Measurements from ENCODE around the gene BRD1. TPM values are rescaled to one million over a fixed set of nuclear protein-coding genes. Genes with fewer than 3 reads are reported as not detected.

BRD1 gene
- total RNA-seq, 3 donors from 2014 or later, result 33.4 to 51.3 (median 48.4) TPM

DNA sequence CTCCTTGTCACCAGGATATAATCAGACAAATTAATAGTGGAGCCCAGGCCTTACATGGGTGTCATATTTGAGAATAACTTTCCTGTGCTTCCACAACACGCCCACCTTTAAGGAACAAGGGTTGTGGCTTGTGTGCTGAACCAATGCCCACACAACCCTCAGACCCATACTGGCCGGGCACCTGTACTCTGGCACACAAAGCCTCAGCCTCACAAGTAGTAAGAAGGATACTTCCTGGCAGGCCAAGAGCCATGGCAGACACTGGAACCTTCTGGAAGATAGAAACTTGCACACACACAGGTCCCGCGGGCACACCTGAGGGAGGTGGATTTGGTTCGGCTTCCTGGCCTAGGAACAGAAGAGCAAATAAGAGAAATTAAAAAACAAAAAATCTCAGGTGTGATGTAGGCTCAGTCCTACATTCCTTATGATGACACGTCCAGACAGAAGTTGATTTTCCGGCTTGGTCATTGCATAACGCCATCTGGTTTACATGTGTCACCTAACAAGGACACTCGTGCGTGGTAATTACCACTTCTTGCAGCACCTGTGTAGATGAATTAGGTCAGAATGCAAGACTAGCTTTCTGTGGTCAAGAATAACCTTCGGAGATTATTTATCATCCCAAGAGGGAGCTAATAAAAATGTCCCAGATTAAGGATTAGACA, 5.8 kb upstream of the BRD1 start:
- Histone ChIP-seq H3K36me3 (ENCODE audit: low read depth) (no peaks in the 10 kb centered on the region), H3K4me1 (ENCODE audit: low read depth) (no peaks in the 10 kb centered on the region), H3K4me3 (no peak overlapping the region), H3K9me3 (no peaks in the 10 kb centered on the region)
- DNase-seq (peak in 1 of 3 donors; percentile 12), ATAC-seq (peak; percentile 78)
- intact Hi-C loops (cut with DNase I, micrococcal nuclease), result no loop called here
- TF ChIP-seq, protein P1, sequence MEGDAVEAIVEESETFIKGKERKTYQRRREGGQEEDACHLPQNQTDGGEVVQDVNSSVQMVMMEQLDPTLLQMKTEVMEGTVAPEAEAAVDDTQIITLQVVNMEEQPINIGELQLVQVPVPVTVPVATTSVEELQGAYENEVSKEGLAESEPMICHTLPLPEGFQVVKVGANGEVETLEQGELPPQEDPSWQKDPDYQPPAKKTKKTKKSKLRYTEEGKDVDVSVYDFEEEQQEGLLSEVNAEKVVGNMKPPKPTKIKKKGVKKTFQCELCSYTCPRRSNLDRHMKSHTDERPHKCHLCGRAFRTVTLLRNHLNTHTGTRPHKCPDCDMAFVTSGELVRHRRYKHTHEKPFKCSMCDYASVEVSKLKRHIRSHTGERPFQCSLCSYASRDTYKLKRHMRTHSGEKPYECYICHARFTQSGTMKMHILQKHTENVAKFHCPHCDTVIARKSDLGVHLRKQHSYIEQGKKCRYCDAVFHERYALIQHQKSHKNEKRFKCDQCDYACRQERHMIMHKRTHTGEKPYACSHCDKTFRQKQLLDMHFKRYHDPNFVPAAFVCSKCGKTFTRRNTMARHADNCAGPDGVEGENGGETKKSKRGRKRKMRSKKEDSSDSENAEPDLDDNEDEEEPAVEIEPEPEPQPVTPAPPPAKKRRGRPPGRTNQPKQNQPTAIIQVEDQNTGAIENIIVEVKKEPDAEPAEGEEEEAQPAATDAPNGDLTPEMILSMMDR (IDR thresholded peaks at IDR 0.05), result no peak

DNA sequence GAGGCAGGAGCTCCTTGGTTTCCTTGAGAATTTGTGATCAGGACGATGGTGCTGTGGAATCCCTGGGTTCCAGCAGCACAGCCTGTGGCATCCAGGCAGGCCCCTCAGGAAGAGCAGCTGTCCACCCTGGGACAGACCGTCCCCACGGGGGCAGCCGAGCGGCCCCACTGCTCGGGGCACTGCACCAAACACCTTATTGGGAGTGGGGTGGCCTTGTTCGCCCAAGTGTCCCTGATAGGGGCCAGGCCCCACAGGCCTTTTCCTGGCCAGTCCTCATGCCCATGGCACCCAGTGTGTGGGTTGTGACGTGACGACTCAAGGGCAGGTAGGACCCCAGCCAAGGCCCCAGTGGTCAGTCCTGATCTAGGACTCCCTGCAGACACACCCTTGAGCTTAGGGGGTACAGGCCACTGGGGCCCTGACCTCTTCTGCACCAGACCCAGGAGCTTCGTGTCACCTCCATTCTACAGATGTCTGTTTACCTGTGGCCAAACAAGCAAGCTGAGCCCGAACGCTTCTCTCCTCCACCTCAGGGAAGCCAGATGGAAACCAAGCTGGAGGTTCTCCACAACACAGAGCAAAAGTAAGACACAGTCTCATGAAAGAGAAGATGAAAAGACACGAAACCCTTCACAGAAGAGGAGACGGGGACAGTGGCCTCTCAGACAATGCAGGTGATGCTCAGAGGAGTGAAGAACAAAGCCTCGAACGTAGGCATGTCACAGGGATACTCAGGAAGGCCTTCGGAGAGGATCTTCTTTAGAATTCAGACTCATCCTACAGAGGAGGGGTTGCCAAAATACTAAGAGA, 1.6 kb upstream of the BRD1 start:
- H3K9me3 ChIP-seq, result no peaks in the 10 kb centered on the region
- H3K4me1 ChIP-seq (ENCODE audit: low read depth), result peaks cover 20% of the 10 kb centered on the region
- H3K36me3 ChIP-seq (ENCODE audit: low read depth), result no peaks in the 10 kb centered on the region
- peak in 1 of 3 donors; percentile 22 for DNase-seq
- intact Hi-C loops (cut with DNase I, micrococcal nuclease), result no loop called here
- TF ChIP-seq, protein P1 (IDR thresholded peaks at IDR 0.05), result no peak
- ATAC-seq, result no peak
- no peak overlapping the region for H3K4me3 ChIP-seq

DNA sequence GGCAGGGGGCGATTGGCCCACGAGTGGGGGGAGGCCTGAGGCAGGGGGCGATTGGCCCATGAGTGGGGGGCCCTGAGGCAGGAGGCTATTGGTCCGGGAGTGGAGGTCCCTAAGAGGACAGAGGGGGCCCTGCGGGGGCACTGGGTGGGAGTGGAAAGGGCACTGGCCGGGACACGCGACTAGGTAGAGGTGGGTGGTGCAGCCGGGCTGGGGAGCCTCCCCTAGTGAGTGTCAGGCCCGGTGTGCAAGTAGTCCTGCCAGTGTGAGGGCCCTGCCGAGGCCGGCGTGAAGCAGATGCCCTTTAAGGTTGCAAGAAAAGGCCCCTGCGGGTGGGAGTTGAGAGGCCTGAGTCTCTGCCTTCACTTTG, 909 bp upstream of the BRD1 start:
- ATAC-seq (no peak), DNase-seq (peak in 1 of 3 donors; percentile 44)
- Histone ChIP-seq H3K4me1 (ENCODE audit: low read depth) (peaks cover 21% of the 10 kb centered on the region), H3K4me3 (no peak overlapping the region), H3K36me3 (ENCODE audit: low read depth) (peaks cover under 1% of the 10 kb centered on the region), H3K9me3 (no peaks in the 10 kb centered on the region)
- TF ChIP-seq, protein P1 (IDR thresholded peaks at IDR 0.05), result no peak
- intact Hi-C loops (cut with DNase I, micrococcal nuclease), result no loop called here

DNA sequence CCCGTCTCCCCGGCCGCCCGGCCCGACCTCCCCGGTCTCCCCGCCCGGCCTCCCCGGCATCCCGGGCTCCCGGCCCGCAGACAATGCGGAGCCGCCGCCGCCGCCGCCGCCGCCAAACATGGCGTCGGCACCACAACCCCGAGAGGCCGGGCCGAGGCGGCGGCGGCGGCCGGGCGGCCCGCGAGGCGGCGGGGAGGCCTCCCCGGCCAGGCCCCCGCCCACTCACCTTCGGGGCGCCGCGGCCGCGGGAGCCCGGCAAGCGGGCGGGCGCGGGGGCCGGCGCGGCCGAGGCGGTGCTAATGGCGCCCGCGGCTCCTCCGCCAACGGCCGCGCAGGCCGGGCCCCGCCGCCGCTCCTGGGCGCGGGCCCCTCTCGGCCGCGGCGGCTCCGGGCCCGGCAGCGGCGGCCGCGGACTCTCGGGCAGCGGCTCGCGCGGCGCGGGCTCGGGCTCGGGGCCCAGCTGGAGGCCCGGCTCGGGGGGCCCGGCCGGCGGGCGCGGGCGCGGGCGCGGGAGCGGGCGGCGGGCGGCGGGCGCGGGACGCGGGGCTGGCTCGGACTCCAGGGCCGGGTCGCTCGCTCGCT, 311 bp downstream of the BRD1 start:
- DNase-seq (no peak), ATAC-seq (peak; percentile 16)
- TF ChIP-seq, protein P1 (IDR thresholded peaks at IDR 0.05), result no peak
- intact Hi-C loops (cut with DNase I, micrococcal nuclease), result no loop called here
- Histone ChIP-seq H3K4me3 (peak overlapping the region; percentile 61), H3K36me3 (ENCODE audit: low read depth) (peaks cover 7% of the 10 kb centered on the region), H3K9me3 (no peaks in the 10 kb centered on the region), H3K4me1 (ENCODE audit: low read depth) (peaks cover 21% of the 10 kb centered on the region)

DNA sequence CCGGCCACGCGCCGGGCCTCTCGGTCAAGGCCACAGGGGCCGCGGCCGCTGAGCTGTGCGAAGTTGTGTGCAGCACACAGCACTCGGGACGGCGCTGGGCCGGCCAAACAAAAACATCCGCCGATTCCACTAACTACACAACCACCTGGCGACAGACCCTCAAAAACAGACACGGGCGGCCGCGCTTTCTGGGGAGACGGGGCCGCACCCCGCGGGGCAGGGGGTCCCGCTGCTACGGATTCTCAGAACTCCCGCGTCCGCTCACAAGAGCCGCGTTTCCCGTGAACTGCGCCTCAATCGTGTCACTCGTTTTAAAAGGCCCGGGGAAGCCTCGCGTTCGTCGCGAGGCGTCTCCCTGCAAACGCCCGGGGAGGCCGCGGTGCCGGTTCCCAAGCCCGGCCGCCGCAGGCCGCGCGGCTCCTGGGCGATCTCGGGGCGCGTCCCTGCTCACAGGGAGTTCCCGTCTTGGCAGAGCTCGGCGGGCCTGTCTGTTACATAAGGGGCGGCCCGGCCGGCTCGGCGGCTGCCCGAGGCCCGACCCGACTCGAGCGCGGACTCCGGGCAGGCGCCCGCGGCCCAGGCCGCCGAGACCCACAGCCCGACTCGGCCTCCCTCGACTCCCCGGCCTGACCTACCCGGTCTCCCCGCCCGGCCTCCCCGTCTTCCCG, 936 bp downstream of the BRD1 start:
- intact Hi-C loops (cut with DNase I, micrococcal nuclease), result no loop called here
- ATAC-seq (peak; percentile 63), DNase-seq (peak; percentile 52 to 67 (median 66))
- peak overlapping the region; percentile 61 for H3K4me3 ChIP-seq
- TF ChIP-seq, protein P1 (IDR thresholded peaks at IDR 0.05), result no peak
- H3K9me3 ChIP-seq, result no peaks in the 10 kb centered on the region
- H3K4me1 ChIP-seq (ENCODE audit: low read depth), result peaks cover 21% of the 10 kb centered on the region
- peaks cover 7% of the 10 kb centered on the region for H3K36me3 ChIP-seq (ENCODE audit: low read depth)

All from mucosa of descending colon (tissue), 3 donors.